Breast epithelium (tissue), 3 donors: ENCODE data around the gene ZNF324.

Source experiments
- POLR2AphosphoS5 ChIP-seq, 3 donors: sonication (generic); formaldehyde crosslinking; IDR thresholded peaks; one replicate each; pipeline ENCODE4 v1.6.1; 2017; ENCODE audit warnings: antibody characterized with exemption in 3 of 3
- TF ChIP-seq, protein P1 (sequence below), 3 donors: fragments of 450-650 bp; IDR thresholded peaks; one replicate each; pipeline ENCODE4 v1.5.1; 2016 to 2017; ENCODE audit warnings: antibody characterized with exemption in 3 of 3, mild to moderate bottlenecking in 3 of 3, moderate library complexity in 3 of 3

DNA sequence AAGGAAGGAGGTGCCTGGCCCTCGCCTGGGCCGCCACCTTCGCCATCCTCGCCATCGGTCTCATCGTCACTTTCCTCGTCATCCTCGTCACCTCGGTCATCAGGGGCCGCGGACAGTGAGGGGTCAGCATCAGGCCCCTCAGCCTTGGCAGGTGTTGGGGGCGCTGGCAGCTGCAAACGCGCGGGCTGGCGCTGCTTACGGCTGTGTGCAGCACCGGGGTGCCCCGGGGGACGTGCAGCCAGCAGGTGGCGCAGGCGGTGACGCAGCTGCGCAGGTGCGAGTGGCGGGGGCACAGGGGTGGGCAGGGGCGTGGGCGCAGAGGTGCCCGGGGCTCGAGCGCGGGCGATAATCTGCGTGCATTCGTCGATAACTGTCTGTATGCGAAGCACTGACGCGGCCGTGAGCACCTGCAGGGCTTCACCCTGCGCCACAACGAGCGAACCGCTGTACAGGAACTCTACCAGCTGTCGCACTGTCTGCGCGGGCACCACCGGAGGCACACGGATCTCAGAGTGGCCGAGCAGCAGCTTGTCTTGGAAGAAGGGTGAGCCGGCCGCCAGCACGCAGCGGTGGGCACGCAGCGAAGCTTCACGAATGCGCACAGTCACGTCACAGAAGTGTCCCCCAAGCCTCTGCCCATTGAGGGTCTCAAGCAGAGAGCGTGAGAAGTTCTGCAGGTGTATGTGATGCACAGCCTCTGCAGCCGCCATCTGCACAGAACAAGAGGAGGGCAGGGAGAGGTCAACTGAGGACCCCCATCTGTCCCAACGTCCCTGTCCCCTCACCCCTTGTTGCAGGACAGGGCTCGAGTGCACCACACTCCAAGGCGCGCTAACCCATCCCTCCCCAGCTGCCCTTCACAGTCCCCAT is 50.3 kb downstream of the ZNF324 start:
- TF ChIP-seq, protein P1, sequence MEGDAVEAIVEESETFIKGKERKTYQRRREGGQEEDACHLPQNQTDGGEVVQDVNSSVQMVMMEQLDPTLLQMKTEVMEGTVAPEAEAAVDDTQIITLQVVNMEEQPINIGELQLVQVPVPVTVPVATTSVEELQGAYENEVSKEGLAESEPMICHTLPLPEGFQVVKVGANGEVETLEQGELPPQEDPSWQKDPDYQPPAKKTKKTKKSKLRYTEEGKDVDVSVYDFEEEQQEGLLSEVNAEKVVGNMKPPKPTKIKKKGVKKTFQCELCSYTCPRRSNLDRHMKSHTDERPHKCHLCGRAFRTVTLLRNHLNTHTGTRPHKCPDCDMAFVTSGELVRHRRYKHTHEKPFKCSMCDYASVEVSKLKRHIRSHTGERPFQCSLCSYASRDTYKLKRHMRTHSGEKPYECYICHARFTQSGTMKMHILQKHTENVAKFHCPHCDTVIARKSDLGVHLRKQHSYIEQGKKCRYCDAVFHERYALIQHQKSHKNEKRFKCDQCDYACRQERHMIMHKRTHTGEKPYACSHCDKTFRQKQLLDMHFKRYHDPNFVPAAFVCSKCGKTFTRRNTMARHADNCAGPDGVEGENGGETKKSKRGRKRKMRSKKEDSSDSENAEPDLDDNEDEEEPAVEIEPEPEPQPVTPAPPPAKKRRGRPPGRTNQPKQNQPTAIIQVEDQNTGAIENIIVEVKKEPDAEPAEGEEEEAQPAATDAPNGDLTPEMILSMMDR (IDR thresholded peaks at IDR 0.05), result no peak
- no peak for TF ChIP-seq POLR2AphosphoS5 (IDR thresholded peaks at IDR 0.05)
